A549 (cell line): ENCODE measurements around the gene HOGA1. TPM values are rescaled to one million over a fixed set of nuclear protein-coding genes. Genes with fewer than 3 reads are reported as not detected.

Experiments
- ATAC-seq, 2 experiments: fragments of 200-7000 bp in 1 of 2; fragments of >200 bp in 1 of 2; cut with Nextera tagmentation in 1 of 2; cut with Tn5 transposase in 1 of 2; 3 replicates each; pipeline versions ENCODE4 v1.8.0 to v1.9.1; 2018 to 2020; ENCODE audit warnings: mild to moderate bottlenecking in 1 of 2, moderate library complexity in 1 of 2
- CTCF ChIA-PET: fragments of 300-600 bp; sonication (Branson Sonifier 250); formaldehyde crosslinking; extraction: SDS; loops from one replicate; lab custom pipeline; 2021; ENCODE audit warnings: antibody characterized with exemption, inconsistent platforms; lab: Yijun Ruan, JAX
- POLR2A ChIA-PET: fragments of 350-600 bp; formaldehyde crosslinking; extraction: SDS; loops from one replicate; lab custom pipeline; 2021; ENCODE audit warnings: antibody characterized with exemption, inconsistent platforms; lab: Yijun Ruan, JAX
- DNase-seq, 2 experiments: peaks; one replicate each; pipeline versions ENCODE4 v3.0.0 to v3.0.0-alpha.2; 2011 to 2016; ENCODE audit warnings: low read depth in 1 of 2, low spot score in 1 of 2
- FAIRE-seq: peaks from 2 replicates; lab custom pipeline; 2011; peaks lifted over from hg19 to GRCh38; lab: Jason Lieb, UNC
- H3K27ac ChIP-seq, 2 experiments: fragments of >200 bp; sonication (Bioruptor Twin); formaldehyde crosslinking; 3 replicates each; pipeline ENCODE4 v1.5.1; 2016 to 2017
- H3K4me1 ChIP-seq: fragments of >200 bp; sonication (Bioruptor Twin); formaldehyde crosslinking; 3 replicates; pipeline ENCODE4 v1.6.1; 2016
- H3K4me2 ChIP-seq: fragments of >200 bp; sonication (Bioruptor Twin); formaldehyde crosslinking; 3 replicates; pipeline ENCODE4 v1.6.1; 2016
- H3K4me3 ChIP-seq: fragments of >200 bp; sonication (Bioruptor Twin); formaldehyde crosslinking; 3 replicates; pipeline ENCODE4 v1.5.1; 2016
- H3K9me3 ChIP-seq: fragments of >200 bp; sonication (Bioruptor Twin); formaldehyde crosslinking; 3 replicates; pipeline ENCODE4 v1.6.1; 2016
- BHLHE40 ChIP-seq: IDR thresholded peaks from 2 replicates; pipeline ENCODE4 v1.6.1; 2012; ENCODE audit warnings: low read depth, low read length, inconsistent platforms
- CBX2 ChIP-seq: fragments of 200-600 bp; sonication (generic); IDR thresholded peaks from 2 replicates; pipeline ENCODE4 v1.6.1; 2016; ENCODE audit warnings: low read depth, mild to moderate bottlenecking, borderline replicate concordance
- CBX8 ChIP-seq: fragments of 200-600 bp; sonication (generic); IDR thresholded peaks from 2 replicates; pipeline ENCODE4 v1.6.1; 2016
- CTCF ChIP-seq: fragments of >200 bp; sonication (Bioruptor Twin); formaldehyde crosslinking; IDR thresholded peaks from 3 replicates; pipeline ENCODE4 v1.5.1; 2016
- EP300 ChIP-seq, 2 experiments: fragments of >200 bp; sonication (Bioruptor Twin); formaldehyde crosslinking; IDR thresholded peaks; 2 replicates in 1 of 2; 3 replicates in 1 of 2; pipeline ENCODE4 v1.6.1; 2016 to 2017
- ESRRA ChIP-seq: fragments of 150-350 bp; IDR thresholded peaks from 2 replicates; pipeline ENCODE4 v1.6.1; 2014; ENCODE audit warnings: mild to moderate bottlenecking, low read length, borderline replicate concordance
- FOXS1 ChIP-seq: fragments of 250-450 bp; sonication (Bioruptor Pico); IDR thresholded peaks from 2 replicates; pipeline ENCODE4 v1.5.0; 2020; ENCODE audit warnings: mild to moderate bottlenecking, moderate library complexity
- GATA3 ChIP-seq: IDR thresholded peaks from 2 replicates; pipeline ENCODE4 v1.6.1; 2012; ENCODE audit warnings: borderline replicate concordance
- HEYL ChIP-seq: fragments of 250-450 bp; sonication (Bioruptor Pico); IDR thresholded peaks from 2 replicates; pipeline ENCODE4 v1.8.0; 2021; ENCODE audit warnings: mild to moderate bottlenecking, moderate library complexity
- HOXA7 ChIP-seq: fragments of 250-450 bp; sonication (Bioruptor Pico); IDR thresholded peaks from 2 replicates; pipeline ENCODE4 v1.5.0; 2020; ENCODE audit warnings: mild to moderate bottlenecking, moderate library complexity
- JUN ChIP-seq, 2 experiments: fragments of >200 bp; sonication (Bioruptor Twin); formaldehyde crosslinking; IDR thresholded peaks; 2 replicates in 1 of 2; 3 replicates in 1 of 2; pipeline ENCODE4 v1.6.1; 2016 to 2017
- MAZ ChIP-seq: fragments of 150-350 bp; IDR thresholded peaks from 2 replicates; pipeline ENCODE4 v1.6.1; 2014; ENCODE audit warnings: antibody characterized with exemption, low read depth, low read length, borderline replicate concordance
- NR3C1 ChIP-seq: fragments of >200 bp; sonication (Bioruptor Twin); formaldehyde crosslinking; IDR thresholded peaks from 3 replicates; pipeline ENCODE4 v1.6.1; 2017
- POLR2AphosphoS2 ChIP-seq: conservative IDR thresholded peaks from 2 replicates; pipeline ENCODE4 v1.6.1; 2012; ENCODE audit warnings: low read length, improper control_type of control experiment, inconsistent platforms
- RARB ChIP-seq: fragments of 250-450 bp; sonication (Bioruptor Pico); IDR thresholded peaks from 2 replicates; pipeline ENCODE4 v1.8.0; 2021; ENCODE audit warnings: mild to moderate bottlenecking, moderate library complexity
- RCOR1 ChIP-seq: fragments of 150-350 bp; IDR thresholded peaks from 2 replicates; pipeline ENCODE4 v1.6.1; 2014; ENCODE audit warnings: antibody characterized with exemption, low read length, low read depth
- SMC3 ChIP-seq: fragments of >200 bp; sonication (Bioruptor Twin); formaldehyde crosslinking; IDR thresholded peaks from 3 replicates; pipeline ENCODE4 v1.6.1; 2018; ENCODE audit warnings: inconsistent platforms
- ZC3H11A ChIP-seq: fragments of 450-650 bp; IDR thresholded peaks from 2 replicates; pipeline ENCODE4 v1.6.1; 2014; ENCODE audit warnings: antibody characterized with exemption, mild to moderate bottlenecking
- ZFP36 ChIP-seq: fragments of 450-650 bp; IDR thresholded peaks from 2 replicates; pipeline ENCODE4 v1.6.1; 2014; ENCODE audit warnings: borderline replicate concordance; ENCODE audit not compliant: partially characterized antibody
- ZNF302 ChIP-seq: fragments of 250-450 bp; sonication (Bioruptor Pico); IDR thresholded peaks from 2 replicates; pipeline ENCODE4 v1.9.0; 2021; ENCODE audit warnings: inconsistent platforms, mild to moderate bottlenecking, moderate library complexity
- WGBS: methylation state at CpG from one replicate; pipeline ENCODE4 v1.1.6; 2017; ENCODE audit errors: missing lambda C conversion rate; 5-methylcytosine and 5-hydroxymethylcytosine counted together
- polyA plus RNA-seq, 4 experiments: library from polyadenylated mRNA; depleted of rRNA in 3 of 4; stranded (reverse); fragments of >200 nt; fragmentation: RNase III in 1 of 4; extraction: RNeasy Plus Mini Kit Qiagen cat#74134 plus additional on column Dnase treatment in 1 of 4; gene quantifications; 2 replicates in 3 of 4; 3 replicates in 1 of 4; pipeline ENCODE4 v1.2.3, GENCODE V29; 2011 to 2017
- TF ChIP-seq, protein P1 (sequence below): fragments of 150-350 bp; IDR thresholded peaks from 2 replicates; pipeline ENCODE4 v1.6.1; 2014; ENCODE audit warnings: low read depth, mild to moderate bottlenecking, low read length
- TF ChIP-seq, protein P2 (sequence below): fragments of >200 bp; sonication (Bioruptor Twin); formaldehyde crosslinking; IDR thresholded peaks from 3 replicates; pipeline ENCODE4 v1.6.1; 2016
- TF ChIP-seq, protein P3 (sequence below): fragments of 450-650 bp; IDR thresholded peaks from 2 replicates; pipeline ENCODE4 v1.6.1; 2014; ENCODE audit warnings: antibody characterized with exemption
- TF ChIP-seq, protein P4 (sequence below): IDR thresholded peaks from 2 replicates; pipeline ENCODE4 v1.6.1; 2012

Gene HOGA1
- polyA plus RNA-seq, 2 of the 4 experiments (the other 2 are of a cell fraction), result 2.0 to 3.1 TPM

DNA sequence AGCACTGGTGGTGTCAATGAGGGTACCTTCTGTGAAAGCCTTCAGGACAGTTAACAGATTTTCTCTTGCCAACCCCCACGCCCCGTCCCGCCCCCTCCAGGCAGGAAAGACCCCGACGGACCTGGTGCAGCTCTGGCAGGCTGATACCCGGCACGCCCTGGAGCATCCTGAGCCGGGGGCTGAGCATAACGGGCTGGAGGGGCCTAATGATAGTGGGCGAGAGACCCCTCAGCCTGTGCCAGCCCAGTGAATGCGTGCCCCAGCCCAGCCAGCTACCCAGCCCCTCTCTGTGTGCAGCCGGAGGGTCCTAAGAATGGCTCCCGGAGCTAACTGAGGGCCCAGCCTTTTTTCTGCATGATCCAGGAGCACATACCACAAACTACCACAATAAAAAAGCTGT is 713 bp upstream of the HOGA1 start (continued):
- TF ChIP-seq, protein P1, sequence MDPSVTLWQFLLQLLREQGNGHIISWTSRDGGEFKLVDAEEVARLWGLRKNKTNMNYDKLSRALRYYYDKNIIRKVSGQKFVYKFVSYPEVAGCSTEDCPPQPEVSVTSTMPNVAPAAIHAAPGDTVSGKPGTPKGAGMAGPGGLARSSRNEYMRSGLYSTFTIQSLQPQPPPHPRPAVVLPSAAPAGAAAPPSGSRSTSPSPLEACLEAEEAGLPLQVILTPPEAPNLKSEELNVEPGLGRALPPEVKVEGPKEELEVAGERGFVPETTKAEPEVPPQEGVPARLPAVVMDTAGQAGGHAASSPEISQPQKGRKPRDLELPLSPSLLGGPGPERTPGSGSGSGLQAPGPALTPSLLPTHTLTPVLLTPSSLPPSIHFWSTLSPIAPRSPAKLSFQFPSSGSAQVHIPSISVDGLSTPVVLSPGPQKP, result no peak
- TF ChIP-seq MAZ, result no peak
- no peak for TF ChIP-seq RARB (CRISPR knock-in tag)
- no peak for TF ChIP-seq NR3C1
- TF ChIP-seq, protein P2, sequence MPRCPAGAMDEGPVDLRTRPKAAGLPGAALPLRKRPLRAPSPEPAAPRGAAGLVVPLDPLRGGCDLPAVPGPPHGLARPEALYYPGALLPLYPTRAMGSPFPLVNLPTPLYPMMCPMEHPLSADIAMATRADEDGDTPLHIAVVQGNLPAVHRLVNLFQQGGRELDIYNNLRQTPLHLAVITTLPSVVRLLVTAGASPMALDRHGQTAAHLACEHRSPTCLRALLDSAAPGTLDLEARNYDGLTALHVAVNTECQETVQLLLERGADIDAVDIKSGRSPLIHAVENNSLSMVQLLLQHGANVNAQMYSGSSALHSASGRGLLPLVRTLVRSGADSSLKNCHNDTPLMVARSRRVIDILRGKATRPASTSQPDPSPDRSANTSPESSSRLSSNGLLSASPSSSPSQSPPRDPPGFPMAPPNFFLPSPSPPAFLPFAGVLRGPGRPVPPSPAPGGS, result no peak
- TF ChIP-seq ZNF302 (CRISPR knock-in tag), result no peak
- TF ChIP-seq ZFP36, result no peak
- TF ChIP-seq POLR2AphosphoS2, result no peak
- TF ChIP-seq CTCF, result no peak
- no peak for TF ChIP-seq EP300 (IDR thresholded peaks at IDR 0.05)
- TF ChIP-seq BHLHE40, result no peak
- TF ChIP-seq, all 56 proteins: peak for 0

DNA sequence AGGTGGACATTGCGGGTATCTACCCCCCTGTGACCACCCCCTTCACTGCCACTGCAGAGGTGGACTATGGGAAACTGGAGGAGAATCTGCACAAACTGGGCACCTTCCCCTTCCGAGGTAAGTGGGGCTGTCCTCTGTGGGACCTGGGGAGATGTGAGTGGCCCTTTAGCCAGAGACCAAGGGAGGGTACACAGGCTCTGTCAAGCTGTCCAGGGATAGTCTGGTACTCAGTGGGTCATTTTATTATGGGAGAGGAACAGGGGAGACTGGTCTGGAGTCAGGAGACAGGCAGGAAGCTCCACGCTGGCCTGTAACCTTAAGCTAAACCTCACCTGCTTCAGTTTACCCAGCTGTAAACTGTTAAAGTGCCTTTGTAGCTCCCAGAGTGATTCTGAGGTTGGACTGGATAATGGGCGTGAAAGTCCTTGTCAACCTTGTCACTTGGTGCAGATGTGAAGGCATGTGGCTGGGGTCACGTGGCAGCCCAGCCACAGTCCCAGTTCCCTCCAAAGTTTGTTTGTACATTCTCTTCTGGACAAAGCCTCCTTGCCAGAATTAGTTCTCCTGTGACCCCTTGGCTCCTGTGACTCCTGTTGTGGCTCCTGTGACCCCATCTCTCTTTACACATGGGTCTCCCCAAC is 729 bp downstream of the HOGA1 start:
- CTCF ChIA-PET, result interaction anchor here (1.1 to 39.7 kb wide), 4 partner anchors 5 to 151 kb away, joined by 3 to 1048 read pairs (median 526); partner anchors contain the start of genes ANKRD2, C10orf62, HOGA1 and ZFYVE27
- no peak for FAIRE-seq
- no peaks in the 10 kb centered on the region for H3K9me3 ChIP-seq
- TF ChIP-seq ZFP36, result no peak
- TF ChIP-seq FOXS1 (CRISPR knock-in tag), result no peak
- no peak for TF ChIP-seq GATA3
- no peak for TF ChIP-seq JUN (IDR thresholded peaks at IDR 0.05)
- TF ChIP-seq ESRRA, result no peak
- TF ChIP-seq ZC3H11A, result no peak
- TF ChIP-seq, protein P3, sequence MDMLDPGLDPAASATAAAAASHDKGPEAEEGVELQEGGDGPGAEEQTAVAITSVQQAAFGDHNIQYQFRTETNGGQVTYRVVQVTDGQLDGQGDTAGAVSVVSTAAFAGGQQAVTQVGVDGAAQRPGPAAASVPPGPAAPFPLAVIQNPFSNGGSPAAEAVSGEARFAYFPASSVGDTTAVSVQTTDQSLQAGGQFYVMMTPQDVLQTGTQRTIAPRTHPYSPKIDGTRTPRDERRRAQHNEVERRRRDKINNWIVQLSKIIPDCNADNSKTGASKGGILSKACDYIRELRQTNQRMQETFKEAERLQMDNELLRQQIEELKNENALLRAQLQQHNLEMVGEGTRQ, result no peak
- TF ChIP-seq RCOR1, result no peak
- TF ChIP-seq NR3C1, result no peak
- no peak for TF ChIP-seq HEYL (CRISPR knock-in tag)
- TF ChIP-seq HOXA7 (CRISPR knock-in tag), result no peak
- no peak for TF ChIP-seq EP300 (IDR thresholded peaks at IDR 0.05)
- no peak for TF ChIP-seq CBX2
- TF ChIP-seq CBX8, result no peak
- TF ChIP-seq, protein P4, sequence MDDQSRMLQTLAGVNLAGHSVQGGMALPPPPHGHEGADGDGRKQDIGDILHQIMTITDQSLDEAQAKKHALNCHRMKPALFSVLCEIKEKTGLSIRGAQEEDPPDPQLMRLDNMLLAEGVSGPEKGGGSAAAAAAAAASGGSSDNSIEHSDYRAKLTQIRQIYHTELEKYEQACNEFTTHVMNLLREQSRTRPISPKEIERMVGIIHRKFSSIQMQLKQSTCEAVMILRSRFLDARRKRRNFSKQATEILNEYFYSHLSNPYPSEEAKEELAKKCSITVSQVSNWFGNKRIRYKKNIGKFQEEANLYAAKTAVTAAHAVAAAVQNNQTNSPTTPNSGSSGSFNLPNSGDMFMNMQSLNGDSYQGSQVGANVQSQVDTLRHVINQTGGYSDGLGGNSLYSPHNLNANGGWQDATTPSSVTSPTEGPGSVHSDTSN, result no peak
- no peak for TF ChIP-seq SMC3
- TF ChIP-seq ZNF302 (CRISPR knock-in tag), result no peak
- TF ChIP-seq, all 56 proteins: peak for 0
- ATAC-seq, result no peak
- H3K4me1 ChIP-seq, result peaks cover 26% of the 10 kb centered on the region
- H3K27ac ChIP-seq, result peak overlapping the region; percentile 75 to 80
- H3K4me3 ChIP-seq, result peak overlapping the region; percentile 19; the same call in 2 of the 3 replicates
- H3K4me2 ChIP-seq, result peak overlapping the region; percentile 77
- 81% methylated on average over 5 of the region's 5 CpGs for WGBS
- DNase-seq, result no peak
- POLR2A ChIA-PET, result interaction anchor here (1.4 to 1.9 kb wide), 2 partner anchors 10 to 13 kb away, joined by 4 to 9 read pairs; partner anchors contain the start of gene ANKRD2
